DMS53 (cell line): ENCODE measurements around the gene ABRAXAS1.

Source experiments
- DNase-seq: peaks from one replicate; lab custom pipeline; 2025; lab: John Stamatoyannopoulos, UW

Gene ABRAXAS1

DNA sequence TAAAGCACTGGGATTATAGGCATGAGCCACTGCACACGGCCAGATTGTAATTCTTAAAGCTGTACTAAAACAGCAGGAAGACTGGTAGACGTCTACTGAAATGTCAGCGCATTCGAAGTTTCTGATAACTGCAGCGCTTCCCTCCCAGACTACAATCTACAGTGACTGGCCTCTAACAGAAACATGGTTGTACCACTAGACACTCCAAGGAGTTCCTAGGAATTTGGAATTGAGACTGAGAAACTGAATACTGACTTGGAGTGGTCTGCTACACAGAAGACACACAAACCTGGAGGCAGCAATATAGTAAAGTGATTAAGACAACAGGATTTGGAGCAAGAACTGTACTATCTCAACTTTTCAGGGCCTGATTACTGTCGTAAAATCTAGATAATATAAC lies 30.2 kb downstream of the ABRAXAS1 start:
- DNase-seq = no peak

DNA sequence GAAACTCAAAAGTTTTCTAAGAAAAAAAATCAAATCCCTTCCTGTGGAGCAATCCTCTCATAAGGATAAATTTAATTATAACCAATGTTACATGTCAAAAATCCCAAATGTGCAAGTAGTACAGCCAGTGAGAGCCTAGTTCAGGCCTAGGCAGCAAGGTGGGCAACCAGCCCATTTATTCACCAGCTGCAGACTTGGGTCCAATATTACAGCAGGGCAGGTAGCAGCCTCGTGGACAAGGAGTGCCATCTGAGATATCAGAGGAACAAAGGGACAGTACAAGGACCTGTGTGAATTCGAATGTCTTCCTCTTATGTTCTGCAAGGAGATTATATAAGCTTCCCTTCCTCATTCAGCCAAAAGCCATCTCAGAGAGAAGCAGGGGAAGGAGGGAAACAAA lies 35.9 kb downstream of the ABRAXAS1 start:
- no peak for DNase-seq

DNA sequence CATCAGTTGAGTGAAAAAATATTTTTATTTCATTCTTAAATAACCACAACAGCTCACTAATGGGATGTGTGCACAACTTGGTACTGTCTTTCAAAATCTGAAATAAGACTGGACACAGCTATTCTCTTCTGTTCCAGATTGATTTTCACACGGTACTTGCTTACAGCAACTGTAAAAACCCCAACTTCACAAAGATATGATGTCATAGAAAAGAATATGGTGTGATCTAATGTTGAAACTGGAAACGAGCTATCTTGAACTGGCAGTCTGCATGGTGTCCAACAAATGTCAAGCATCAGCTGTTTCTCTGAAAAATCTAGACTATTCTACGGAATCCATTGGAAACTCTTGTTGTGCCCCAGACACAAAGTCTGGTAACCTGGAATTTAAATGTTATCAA lies 44.0 kb downstream of the ABRAXAS1 start:
- no peak for DNase-seq

- no peak for DNase-seq
These were observed 44.6 kb downstream of the ABRAXAS1 start for GRCh38 chr4:83440148-83440814.

- DNase-seq = no peak
These were observed 46.2 kb downstream of the ABRAXAS1 start for GRCh38 chr4:83438719-83439118.

DNA sequence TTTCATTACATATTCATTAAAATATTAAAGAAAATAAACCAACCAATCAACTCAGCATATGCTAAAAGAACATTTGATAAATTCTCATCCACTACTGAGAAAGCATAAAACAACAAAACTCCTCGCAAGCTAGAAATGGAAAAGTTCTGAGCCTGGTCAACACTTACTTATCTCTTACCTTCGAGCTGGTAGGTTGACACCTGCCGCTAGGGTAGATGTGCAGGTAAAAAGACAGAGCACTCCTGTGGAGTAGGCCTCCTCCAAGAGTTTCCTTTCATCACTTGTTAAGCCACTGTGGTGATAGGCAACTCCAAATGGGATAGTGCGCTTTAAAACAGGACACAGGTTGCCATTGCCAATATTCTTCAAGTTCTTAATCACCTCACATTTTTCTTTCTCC lies 48.2 kb downstream of the ABRAXAS1 start:
- no peak for DNase-seq

DNA sequence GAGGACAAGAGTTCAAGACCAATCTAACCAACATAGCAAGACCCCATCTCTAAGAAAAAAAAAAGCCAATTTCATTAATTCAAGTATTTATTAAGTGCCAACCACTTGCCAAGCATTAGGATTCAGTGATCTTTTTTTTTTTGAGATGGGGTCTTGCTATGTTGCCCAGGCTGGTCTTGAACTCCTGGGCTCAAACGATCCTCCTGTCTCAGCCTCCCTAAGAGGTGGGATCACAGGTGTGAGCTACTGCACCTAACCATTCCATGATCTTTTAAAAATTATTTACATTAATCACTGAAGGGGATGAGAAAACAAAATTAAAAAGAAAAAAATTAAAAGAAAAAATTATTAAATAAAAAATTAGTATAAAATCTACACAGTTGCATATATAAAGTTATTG lies 53.7 kb downstream of the ABRAXAS1 start:
- no peak for DNase-seq

GRCh38 chr4:83418211-83418610 lies 66.7 kb downstream of the ABRAXAS1 start:
- DNase-seq = no peak

DNA sequence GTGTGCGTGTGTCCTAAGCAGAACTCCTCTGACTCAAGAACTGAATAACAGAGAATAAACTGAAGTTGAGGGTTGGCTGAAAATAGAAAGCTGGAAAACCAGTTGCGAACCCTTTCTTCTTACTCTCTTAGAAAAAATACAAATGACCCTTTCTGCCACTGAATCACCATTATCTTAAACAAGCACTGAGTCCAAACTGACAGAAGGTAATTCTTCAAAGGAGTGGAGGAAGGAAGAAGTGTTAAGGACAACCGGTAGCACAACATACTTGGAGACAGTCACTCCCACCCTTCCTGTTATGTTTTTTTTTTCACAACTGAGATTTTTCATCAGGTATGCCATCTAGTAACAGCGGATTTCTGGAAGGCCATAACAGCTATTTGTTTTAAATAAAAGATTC lies 67.3 kb downstream of the ABRAXAS1 start:
- no peak for DNase-seq

DNA sequence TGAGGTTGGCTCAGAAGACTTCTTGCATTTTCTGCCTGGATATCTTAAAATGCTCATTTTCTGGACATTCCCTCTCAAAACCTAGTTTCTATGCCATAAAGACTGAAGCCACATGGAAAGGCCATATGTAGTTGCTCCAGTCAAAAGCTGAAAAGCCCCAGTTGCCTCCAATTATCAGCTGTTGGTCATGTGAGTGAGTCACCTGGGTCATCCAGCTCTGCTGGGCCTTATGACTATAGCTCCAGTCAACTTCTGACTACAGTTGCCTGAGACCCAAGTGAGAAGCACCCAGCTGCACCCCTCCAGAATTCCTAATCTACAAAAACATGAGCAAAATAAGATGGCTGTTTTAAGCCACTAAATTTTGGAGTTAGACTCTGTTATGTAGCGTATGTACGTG lies 71.2 kb downstream of the ABRAXAS1 start:
- DNase-seq = no peak
